SK-N-SH (cell line): ENCODE measurements around the gene PDE11A.

Source experiments
- CTCF ChIP-seq: fragments of 200-600 bp; sonication (generic); IDR thresholded peaks from 2 replicates; pipeline ENCODE4 v1.6.1; 2017; ENCODE audit warnings: antibody characterized with exemption, mild to moderate bottlenecking, moderate library complexity
- POLR2AphosphoS5 ChIP-seq: IDR thresholded peaks from 2 replicates; pipeline ENCODE4 v1.6.1; 2012; ENCODE audit warnings: low read depth, low read length
- RCOR1 ChIP-seq: fragments of 150-350 bp; IDR thresholded peaks from 2 replicates; pipeline ENCODE4 v1.6.1; 2017; ENCODE audit warnings: antibody characterized with exemption, low read length
- REST ChIP-seq: IDR thresholded peaks from 2 replicates; pipeline ENCODE4 v1.6.1; 2012; ENCODE audit warnings: mild to moderate bottlenecking, low read depth, low read length, moderate library complexity
- USF2 ChIP-seq: fragments of 150-350 bp; IDR thresholded peaks from 2 replicates; pipeline ENCODE4 v1.6.1; 2017; ENCODE audit warnings: antibody characterized with exemption, low read length, low read depth, borderline replicate concordance
- YY1 ChIP-seq: IDR thresholded peaks from 2 replicates; pipeline ENCODE4 v1.4.0; 2012; ENCODE audit warnings: low read depth, mild to moderate bottlenecking

GRCh38 chr2:177629357-177630024 is 443.1 kb downstream of the PDE11A start:
- TF ChIP-seq REST: no peak
- no peak for TF ChIP-seq POLR2AphosphoS5
- TF ChIP-seq RCOR1: no peak
- TF ChIP-seq CTCF: no peak
- no peak for TF ChIP-seq USF2
- TF ChIP-seq YY1: no peak
